DND-41 (cell line): Measurements from ENCODE around the gene TOMM7.
"Not testable (repeated sequence)": the region's sequence is repeated elsewhere in the genome, so short reads cannot be mapped to it uniquely, and the experiment has no call there.

ENCODE experiments used
- ATAC-seq: fragments of 200-7000 bp; cut with Tn5 transposase; 3 replicates; pipeline ENCODE4 v1.9.1; 2021; ENCODE audit warnings: low read depth; ENCODE audit not compliant: insufficient read depth
- DNase-seq: peaks from one replicate; pipeline ENCODE4 v3.0.0-alpha.2; 2020
- H2AFZ ChIP-seq: 2 replicates; pipeline ENCODE4 v1.6.0; 2012; ENCODE audit warnings: low read depth, low read length
- H3K27ac ChIP-seq: 2 replicates; pipeline ENCODE4 v1.5.1; 2012; ENCODE audit warnings: low read length, inconsistent platforms
- H3K27me3 ChIP-seq: fragments of 200-600 bp; sonication (generic); 2 replicates; pipeline ENCODE4 v1.6.0; 2012; ENCODE audit warnings: low read length, mild to moderate bottlenecking, inconsistent platforms; ENCODE audit not compliant: insufficient read depth, poor library complexity
- H3K36me3 ChIP-seq: 2 replicates; pipeline ENCODE4 v1.5.1; 2012; ENCODE audit warnings: low read length, inconsistent platforms; ENCODE audit not compliant: insufficient read depth
- H3K4me1 ChIP-seq: 2 replicates; pipeline ENCODE4 v1.5.1; 2012; ENCODE audit warnings: mild to moderate bottlenecking, low read length; ENCODE audit not compliant: insufficient read depth
- H3K4me2 ChIP-seq: 2 replicates; pipeline ENCODE4 v1.6.0; 2012; ENCODE audit warnings: mild to moderate bottlenecking, moderate library complexity, low read length, inconsistent platforms; ENCODE audit not compliant: insufficient read depth
- H3K4me3 ChIP-seq, 2 experiments: fragments of 200-600 bp in 1 of 2; shearing (Covaris generic) in 1 of 2; 2 replicates each; pipeline ENCODE4 v1.5.1; 2012 to 2016; ENCODE audit warnings: inconsistent platforms in 2 of 2, low read length in 2 of 2, mild to moderate bottlenecking in 2 of 2, low read depth in 1 of 2, moderate library complexity in 1 of 2
- H3K79me2 ChIP-seq: 2 replicates; pipeline ENCODE4 v1.6.0; 2012; ENCODE audit warnings: low read length, inconsistent platforms; ENCODE audit not compliant: insufficient read depth
- H3K9ac ChIP-seq: 2 replicates; pipeline ENCODE4 v1.6.0; 2012; ENCODE audit warnings: low read depth, mild to moderate bottlenecking, inconsistent platforms, low read length, moderate library complexity
- H3K9me3 ChIP-seq: 2 replicates; pipeline ENCODE4 v1.5.1; 2012; ENCODE audit warnings: low read length, moderate library complexity, mild to moderate bottlenecking, inconsistent platforms; ENCODE audit not compliant: insufficient read depth, severe bottlenecking
- H4K20me1 ChIP-seq: 2 replicates; pipeline ENCODE4 v1.6.0; 2012; ENCODE audit warnings: low read length; ENCODE audit not compliant: insufficient read depth
- CTCF ChIP-seq: IDR thresholded peaks from 2 replicates; pipeline ENCODE4 v1.5.1; 2012; ENCODE audit warnings: borderline replicate concordance, low read length, moderate library complexity, mild to moderate bottlenecking; ENCODE audit not compliant: poor library complexity, severe bottlenecking; ENCODE audit errors: extremely low read depth
- EZH2 ChIP-seq: IDR thresholded peaks from 3 replicates; pipeline ENCODE4 v1.6.1; 2012; ENCODE audit warnings: borderline replicate concordance, low read depth, mild to moderate bottlenecking, moderate library complexity, low read length, inconsistent platforms; ENCODE audit not compliant: severe bottlenecking

TOMM7 gene

GRCh38 chr7:22784346-22784745 is 38.3 kb downstream of the TOMM7 start:
- Histone ChIP-seq H3K9me3 (no peaks in the 10 kb centered on the region), H3K9ac (no peak overlapping the region), H3K4me1 (no peaks in the 10 kb centered on the region), H3K27me3 (no peaks in the 10 kb centered on the region), H3K4me2 (no peak overlapping the region), H4K20me1 (no peaks in the 10 kb centered on the region), H3K36me3 (no peaks in the 10 kb centered on the region), H2AFZ (no peak overlapping the region), H3K79me2 (no peaks in the 10 kb centered on the region), H3K27ac (no peak overlapping the region), H3K4me3 (no peak overlapping the region)
- no peak for ATAC-seq
- DNase-seq, result no peak
- TF ChIP-seq EZH2, result no peak
- TF ChIP-seq CTCF, result no peak

GRCh38 chr7:22783421-22783820 is 39.2 kb downstream of the TOMM7 start:
- Histone ChIP-seq H3K9me3 (no peaks in the 10 kb centered on the region), H2AFZ (no peak overlapping the region)

GRCh38 chr7:22782616-22783232 is 39.9 kb downstream of the TOMM7 start:
- no peaks in the 10 kb centered on the region for H4K20me1 ChIP-seq
- H3K9me3 ChIP-seq, result no peaks in the 10 kb centered on the region
- ATAC-seq (peak; percentile 97), DNase-seq (peak; percentile 72)
- H3K4me3 ChIP-seq, result no peak overlapping the region
- H3K36me3 ChIP-seq, result no peaks in the 10 kb centered on the region
- no peak overlapping the region for H3K9ac ChIP-seq
- H3K27ac ChIP-seq, result no peak overlapping the region
- H3K4me2 ChIP-seq, result no peak overlapping the region
- TF ChIP-seq EZH2, result no peak
- TF ChIP-seq CTCF, result peak; percentile 93
- H2AFZ ChIP-seq, result no peak overlapping the region
- no peaks in the 10 kb centered on the region for H3K4me1 ChIP-seq
- H3K27me3 ChIP-seq, result no peaks in the 10 kb centered on the region
- no peaks in the 10 kb centered on the region for H3K79me2 ChIP-seq

More at GRCh38 chr7:22783421-22783820, 39.2 kb downstream of the TOMM7 start:
- Histone ChIP-seq H3K4me1 (no peaks in the 10 kb centered on the region), H3K36me3 (no peaks in the 10 kb centered on the region), H3K79me2 (no peaks in the 10 kb centered on the region), H4K20me1 (no peaks in the 10 kb centered on the region), H3K9ac (no peak overlapping the region), H3K27me3 (no peaks in the 10 kb centered on the region), H3K4me3 (no peak overlapping the region), H3K27ac (no peak overlapping the region), H3K4me2 (no peak overlapping the region)
- DNase-seq (no peak), ATAC-seq (no peak)
- TF ChIP-seq CTCF, result no peak
- no peak for TF ChIP-seq EZH2

GRCh38 chr7:22781230-22781711 is 41.4 kb downstream of the TOMM7 start:
- H3K27ac ChIP-seq, result no peak overlapping the region
- H3K4me2 ChIP-seq, result no peak overlapping the region
- no peaks in the 10 kb centered on the region for H3K79me2 ChIP-seq
- no peaks in the 10 kb centered on the region for H4K20me1 ChIP-seq
- no peaks in the 10 kb centered on the region for H3K36me3 ChIP-seq
- H2AFZ ChIP-seq, result no peak overlapping the region
- H3K27me3 ChIP-seq, result no peaks in the 10 kb centered on the region
- TF ChIP-seq EZH2 (no peak), CTCF (no peak)
- H3K9ac ChIP-seq, result no peak overlapping the region
- DNase-seq (no peak), ATAC-seq (no peak)
- no peaks in the 10 kb centered on the region for H3K4me1 ChIP-seq
- no peak overlapping the region for H3K4me3 ChIP-seq
- no peaks in the 10 kb centered on the region for H3K9me3 ChIP-seq

GRCh38 chr7:22779730-22780323 is 42.8 kb downstream of the TOMM7 start:
- H3K36me3 ChIP-seq, H3K27me3 ChIP-seq, H3K4me1 ChIP-seq, H3K9ac ChIP-seq, DNase-seq, ATAC-seq, H4K20me1 ChIP-seq, H3K4me3 ChIP-seq, H3K79me2 ChIP-seq, H2AFZ ChIP-seq, H3K9me3 ChIP-seq, H3K27ac ChIP-seq, H3K4me2 ChIP-seq: not testable (repeated sequence)
